Measurements from ENCODE around the gene CCDC70.

- no peak for TF ChIP-seq CTCF (IDR thresholded peaks at IDR 0.05; ENCODE audit: low read depth, low read length, missing input control)
- no peak for TF ChIP-seq REST (IDR thresholded peaks at IDR 0.05)
These were observed 16.0 kb upstream of the CCDC70 start for GRCh38 chr13:51845574-51846318.

All from liver (tissue), 2 donors.